A549 treated with RU486 at 1 μM for 4 hours (cell line): Measurements from ENCODE around the gene MBD3L2B. TPM values are rescaled to one million over a fixed set of nuclear protein-coding genes. Genes with fewer than 3 reads are reported as not detected.

ENCODE experiments used
- total RNA-seq: library from RNA; stranded (reverse); fragments of 200-300 nt; extraction: Qiagen RNA extraction; gene quantifications from 5 replicates; pipeline ENCODE4 v1.2.3, GENCODE V29; 2022; ENCODE audit warnings: low read depth

Gene MBD3L2B
- 0.14 TPM in 1 of 5 replicates, not detected in the others for total RNA-seq

GRCh38 chr19:7021331-7021730 lies at the start of gene MBD3L2B:
Gene MBD3L2B, minus strand, starts transcription at chr19:7021431. Its CDS starts 34 bp downstream, at chr19:7021397.

GRCh38 chr19:7069042-7069903 lies 48.0 kb upstream of the MBD3L2B start, which contains the start of gene ZNF557:
Gene ZNF557, plus strand, starts transcription at chr19:7069703. Its CDS starts 5,372 bp downstream, at chr19:7075075.

GRCh38 chr19:7058576-7058975 lies 37.3 kb upstream of the MBD3L2B start, which contains the start of gene MBD3L3:
Gene MBD3L3, minus strand, starts transcription at chr19:7058676. Its CDS starts 71 bp downstream, at chr19:7058605.

GRCh38 chr19:7049021-7049420 lies 27.8 kb upstream of the MBD3L2B start, which contains the start of gene MBD3L2:
Gene MBD3L2, plus strand, starts transcription at chr19:7049321. Its CDS starts 53 bp downstream, at chr19:7049374.

GRCh38 chr19:7040079-7040478 lies 18.8 kb upstream of the MBD3L2B start, which contains the start of gene MBD3L4:
Gene MBD3L4, minus strand, starts transcription at chr19:7040179. Its CDS starts 35 bp downstream, at chr19:7040144.

GRCh38 chr19:7030278-7030677 lies 9.0 kb upstream of the MBD3L2B start, which contains the start of gene MBD3L5:
Gene MBD3L5, plus strand, starts transcription at chr19:7030578. Its CDS starts 34 bp downstream, at chr19:7030612.

Other genes with a start within 250 kb of the MBD3L2B start
- gene VAV1, start 248.7 kb downstream of the MBD3L2B start, total RNA-seq, result 6.2 to 9.7 TPM (median 6.6 TPM) in 5 replicates
- gene ADGRE1, start 133.9 kb downstream of the MBD3L2B start, total RNA-seq, result 4.3 to 6.9 TPM (median 5.2 TPM) in 5 replicates
- gene MBD3L5, start 9.1 kb upstream of the MBD3L2B start, total RNA-seq, result not detected in 5 replicates
- gene MBD3L4, start 18.7 kb upstream of the MBD3L2B start, total RNA-seq, result not detected in 5 replicates
- not detected in 5 replicates for gene MBD3L2, start 27.9 kb upstream of the MBD3L2B start, total RNA-seq
- gene MBD3L3, start 37.2 kb upstream of the MBD3L2B start, total RNA-seq, result not detected in 5 replicates
- gene ZNF557, start 48.3 kb upstream of the MBD3L2B start, total RNA-seq, result 2.5 to 2.9 TPM (median 2.7 TPM) in 5 replicates